NCI-H2227 (cell line): Measurements from ENCODE around the gene CCR2.
"Not testable (repeated sequence)": the region's sequence is repeated elsewhere in the genome, so short reads cannot be mapped to it uniquely, and the experiment has no call there.

Experiments used
- DNase-seq: peaks from one replicate; lab custom pipeline; 2025; ENCODE audit not compliant: unreplicated experiment; lab: John Stamatoyannopoulos, UW

CCR2 gene

GRCh38 chr3:46353647-46354410 lies at the start of gene CCR2:
TSS of gene CCR2 (plus strand) at chr3:46354111. CDS start at chr3:46357528, 3,417 bp downstream.
- DNase-seq, result no peak

- DNase-seq, result no peak
Observed at GRCh38 chr3:46304739-46305138, 49.2 kb upstream of the CCR2 start.

- DNase-seq, result no peak
Observed at GRCh38 chr3:46312991-46313390, 40.9 kb upstream of the CCR2 start.

GRCh38 chr3:46314517-46314916 lies 39.4 kb upstream of the CCR2 start:
- no peak for DNase-seq

- DNase-seq, result no peak
Observed at GRCh38 chr3:46316206-46316605, 37.7 kb upstream of the CCR2 start.

GRCh38 chr3:46318207-46318927 lies 35.5 kb upstream of the CCR2 start:
- DNase-seq, result no peak

- no peak for DNase-seq
Observed at GRCh38 chr3:46321461-46322104, 32.3 kb upstream of the CCR2 start.

GRCh38 chr3:46324036-46324435 lies 29.9 kb upstream of the CCR2 start:
- no peak for DNase-seq

GRCh38 chr3:46325645-46326300 lies 28.1 kb upstream of the CCR2 start:
- no peak for DNase-seq

- DNase-seq, result not testable (repeated sequence)
Observed at GRCh38 chr3:46330676-46331075, 23.2 kb upstream of the CCR2 start.

- no peak for DNase-seq
Observed at GRCh38 chr3:46334741-46335478, 19.0 kb upstream of the CCR2 start.

GRCh38 chr3:46335541-46335940 lies 18.4 kb upstream of the CCR2 start:
- DNase-seq, result no peak

- DNase-seq, result no peak
Observed at GRCh38 chr3:46337911-46338310, 16.0 kb upstream of the CCR2 start.

- no peak for DNase-seq
Observed at GRCh38 chr3:46338840-46339239, 15.1 kb upstream of the CCR2 start.

- DNase-seq, result no peak
Observed at GRCh38 chr3:46344476-46344875, 9.4 kb upstream of the CCR2 start.

- no peak for DNase-seq
Observed at GRCh38 chr3:46348823-46349482, 5.0 kb upstream of the CCR2 start.

GRCh38 chr3:46349484-46350261 lies 4.2 kb upstream of the CCR2 start:
- DNase-seq, result no peak

- no peak for DNase-seq
Observed at GRCh38 chr3:46350262-46350565, 3.7 kb upstream of the CCR2 start.

- no peak for DNase-seq
Observed at GRCh38 chr3:46351646-46352045, 2.3 kb upstream of the CCR2 start.

- DNase-seq, result no peak
Observed at GRCh38 chr3:46353090-46353489, 821 bp upstream of the CCR2 start.
